Stimulated activated CD4-positive, alpha-beta T cell treated with anti-CD3 and anti-CD28 coated beads, Interleukin-12 subunit alpha, Interleukin-12 subunit beta, amount 100 ng/mL, for 4 hours (primary cell): ENCODE results near the gene MAST3.

Experiments
- DNase-seq: peaks from one replicate; pipeline ENCODE4 v3.0.0-alpha.2; 2020

MAST3 gene

DNA sequence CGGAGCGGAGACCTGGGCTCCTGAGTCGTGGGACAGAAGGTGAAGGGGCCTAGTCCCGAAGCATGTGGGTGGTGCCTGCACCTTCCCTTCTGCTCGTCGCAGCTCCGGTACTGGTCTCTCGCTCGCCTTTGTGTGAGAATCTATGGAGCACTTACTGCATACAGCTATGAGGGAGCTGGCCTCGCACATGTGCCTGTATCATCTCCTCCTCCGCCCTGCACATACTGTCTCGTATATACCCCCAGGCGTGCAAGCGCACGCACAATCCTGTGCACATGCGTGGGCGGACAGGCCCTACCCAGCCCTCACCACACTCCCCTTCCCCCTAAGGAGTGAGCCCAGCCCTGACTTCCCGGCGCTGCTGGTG is 64.0 kb downstream of the MAST3 start:
- no peak for DNase-seq

DNA sequence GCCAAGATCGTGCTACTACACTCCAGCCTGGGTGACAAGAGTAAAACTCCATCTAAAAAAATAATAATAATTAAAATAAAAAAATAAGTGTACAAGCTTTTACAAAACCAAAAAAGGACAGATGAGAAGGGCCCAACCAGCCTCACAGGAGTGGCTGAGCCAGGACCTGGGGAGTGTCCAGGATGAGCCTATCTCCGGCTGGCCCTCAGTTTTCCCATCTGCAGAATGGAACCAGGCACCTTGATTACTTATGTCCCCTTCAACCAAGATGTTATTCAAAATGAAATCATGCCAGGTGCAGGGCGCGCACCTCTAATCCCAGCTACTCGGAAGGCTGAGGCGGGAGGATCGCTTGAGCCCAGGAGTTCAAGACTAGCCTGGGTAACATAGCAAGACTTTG is 66.5 kb downstream of the MAST3 start:
- DNase-seq = no peak

DNA sequence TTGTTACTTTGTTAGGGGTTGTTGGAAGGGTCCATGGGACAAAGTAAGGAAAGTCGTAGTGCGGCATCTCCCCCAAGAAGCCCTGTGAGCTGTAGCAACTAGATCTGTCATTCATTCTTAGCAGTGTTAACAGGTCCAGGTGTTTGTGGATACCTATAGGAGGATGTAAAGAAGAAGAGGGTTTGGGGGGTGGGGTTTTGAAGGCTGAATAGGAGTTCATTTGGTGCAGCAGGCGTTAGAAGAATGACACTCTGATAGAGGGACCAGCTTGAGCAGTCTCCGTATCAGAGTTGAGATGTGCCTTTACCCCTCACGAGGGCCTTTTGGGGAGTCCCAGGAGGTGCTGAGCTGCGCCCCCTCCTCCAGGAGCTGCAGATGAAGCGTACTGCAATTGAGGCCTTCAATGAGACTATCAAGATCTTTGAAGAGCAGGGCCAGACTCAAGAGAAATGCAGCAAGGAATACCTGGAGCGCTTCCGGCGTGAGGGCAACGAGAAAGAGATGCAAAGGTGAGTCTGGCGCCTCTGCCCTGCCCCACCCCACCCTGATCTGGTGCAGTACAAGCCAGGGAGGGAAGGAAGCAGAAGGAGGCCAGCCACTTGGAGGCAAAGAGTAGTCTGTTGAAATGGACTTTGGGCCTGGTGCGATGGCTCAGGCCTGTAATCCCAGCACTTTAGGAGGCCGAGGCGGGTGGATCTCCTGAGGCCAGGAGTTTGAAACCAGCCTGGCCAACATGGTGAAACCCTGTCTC is 68.4 kb downstream of the MAST3 start:
- no peak for DNase-seq

DNA sequence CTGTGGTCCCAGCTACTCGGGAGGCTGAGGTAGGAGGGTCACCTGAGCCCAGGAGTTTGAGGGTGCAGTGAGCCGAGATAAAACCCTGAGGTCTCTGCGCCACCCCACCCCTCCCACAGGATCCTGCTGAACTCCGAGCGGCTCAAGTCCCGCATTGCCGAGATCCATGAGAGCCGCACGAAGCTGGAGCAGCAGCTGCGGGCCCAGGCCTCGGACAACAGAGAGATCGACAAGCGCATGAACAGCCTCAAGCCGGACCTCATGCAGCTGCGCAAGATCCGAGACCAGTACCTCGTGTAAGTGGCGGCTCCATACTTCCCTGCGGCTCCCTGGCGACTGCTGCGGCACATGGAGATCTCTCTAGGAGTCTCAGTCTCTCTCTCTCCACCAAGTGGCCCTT is 69.4 kb downstream of the MAST3 start:
- no peak for DNase-seq

DNA sequence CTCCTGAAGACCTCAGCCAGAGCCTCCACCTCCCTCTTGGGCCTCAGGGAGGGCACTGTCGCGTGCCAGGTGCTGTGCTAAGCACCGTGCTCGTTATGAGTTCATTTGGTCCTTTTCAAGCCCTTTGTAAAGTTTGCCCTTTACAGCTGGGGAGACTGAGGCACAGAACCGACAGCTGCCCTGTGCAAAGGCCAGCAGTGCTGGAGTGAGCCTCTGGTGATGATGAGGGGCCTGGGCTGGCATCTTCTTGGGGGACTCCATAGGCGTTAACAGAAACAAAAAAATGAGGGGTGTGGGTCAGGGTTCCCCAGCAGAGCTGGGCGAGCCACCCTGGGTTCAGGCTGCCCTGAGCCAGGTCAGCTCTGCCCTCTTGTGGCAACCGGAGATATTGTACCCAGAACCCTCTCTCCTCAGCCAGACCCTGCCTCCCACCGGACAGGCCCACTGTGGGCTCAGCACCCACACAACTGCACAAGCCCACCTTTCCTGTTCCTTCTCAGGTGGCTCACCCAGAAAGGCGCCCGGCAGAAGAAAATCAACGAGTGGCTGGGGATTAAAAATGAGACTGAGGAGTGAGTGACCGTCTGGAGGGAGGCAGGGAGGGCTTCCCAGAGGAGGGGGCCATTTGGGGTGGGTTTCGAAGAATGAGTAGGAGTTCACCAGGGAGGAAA is 70.5 kb downstream of the MAST3 start:
- DNase-seq = peak; percentile 55

DNA sequence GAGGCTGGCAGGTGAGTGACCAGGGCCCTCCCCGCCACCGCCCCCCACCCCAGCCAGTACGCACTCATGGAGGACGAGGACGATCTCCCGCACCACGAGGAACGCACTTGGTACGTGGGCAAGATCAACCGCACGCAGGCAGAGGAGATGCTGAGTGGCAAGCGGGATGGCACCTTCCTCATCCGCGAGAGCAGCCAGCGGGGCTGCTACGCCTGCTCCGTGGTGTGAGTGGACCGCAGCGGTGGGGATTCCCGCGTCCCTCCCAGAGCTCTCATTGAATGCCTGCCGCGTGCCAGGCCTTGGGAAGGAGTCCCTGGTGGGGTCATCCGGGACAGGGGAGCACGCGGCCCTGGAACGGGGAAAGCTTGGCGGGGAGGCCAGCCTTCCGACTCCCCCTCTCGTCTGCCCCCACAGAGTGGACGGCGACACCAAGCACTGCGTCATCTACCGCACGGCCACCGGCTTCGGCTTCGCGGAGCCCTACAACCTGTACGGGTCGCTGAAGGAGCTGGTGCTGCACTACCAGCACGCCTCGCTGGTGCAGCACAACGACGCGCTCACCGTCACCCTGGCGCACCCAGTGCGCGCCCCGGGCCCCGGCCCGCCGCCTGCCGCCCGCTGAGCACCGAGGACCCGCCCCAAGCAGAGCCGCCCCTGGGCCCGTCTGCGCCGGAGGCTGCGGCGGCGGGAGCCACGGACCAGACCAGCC is 71.2 kb downstream of the MAST3 start:
- no peak for DNase-seq

DNA sequence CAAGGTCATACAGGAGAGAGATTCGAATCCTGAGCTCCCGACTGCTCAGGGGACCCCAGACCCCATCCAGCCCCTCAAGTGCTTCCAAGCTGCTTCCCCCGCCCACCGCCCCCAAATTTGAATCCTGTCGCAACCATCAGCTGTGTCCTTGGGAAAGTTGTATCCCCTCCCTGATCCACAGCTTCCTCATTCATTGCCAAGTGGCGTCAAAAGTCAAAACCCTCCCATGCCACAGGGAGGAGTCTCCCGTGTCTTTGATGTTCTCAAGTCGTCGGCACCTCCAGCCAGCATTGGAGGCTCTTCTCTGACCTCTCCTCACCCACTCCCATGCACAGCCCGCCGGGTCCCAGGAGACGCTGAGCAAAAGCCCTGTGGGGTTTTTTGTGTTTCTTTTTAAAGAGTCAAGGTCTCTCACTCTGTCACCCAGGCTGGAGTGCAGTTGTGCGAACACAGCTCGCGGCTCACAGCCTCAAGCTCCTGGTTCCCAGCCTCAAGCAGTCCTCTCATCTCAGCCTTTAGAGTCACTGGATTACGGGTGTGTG is 73.2 kb downstream of the MAST3 start:
- DNase-seq = no peak

DNA sequence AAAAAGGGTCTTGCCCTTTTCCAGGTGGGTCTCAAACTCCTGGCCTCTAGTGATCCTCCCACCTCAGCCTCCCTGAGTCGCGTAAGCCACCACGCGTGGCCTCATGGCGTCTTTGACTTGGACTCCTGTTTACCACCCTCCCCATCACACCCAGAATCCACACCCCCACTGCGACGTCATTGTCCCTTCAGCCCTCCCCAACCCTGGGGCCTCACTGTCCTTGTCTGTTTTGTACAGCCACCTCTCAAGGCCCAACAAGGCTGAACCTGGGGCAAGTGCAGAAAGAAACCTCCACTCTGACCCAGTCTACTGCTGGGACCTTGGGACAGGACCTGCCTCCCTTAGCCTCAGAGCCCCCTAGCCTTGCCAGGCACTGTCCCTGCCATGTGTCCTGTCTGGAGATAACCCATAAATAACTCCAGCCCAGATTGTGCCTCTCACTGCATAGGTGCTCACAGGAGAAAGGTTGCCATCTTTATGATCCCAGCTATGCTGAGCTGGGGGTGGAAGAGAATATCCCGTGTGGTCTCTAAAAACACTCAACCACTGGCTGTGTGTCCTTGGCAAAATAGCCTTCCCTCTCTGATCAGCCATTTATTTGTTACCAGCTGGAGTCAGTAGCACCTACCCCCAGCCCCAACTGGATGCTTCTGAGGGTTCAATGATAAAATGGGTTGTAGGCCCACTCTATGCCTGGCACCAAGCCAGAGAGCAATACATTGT is 74.2 kb downstream of the MAST3 start:
- no peak for DNase-seq

DNA sequence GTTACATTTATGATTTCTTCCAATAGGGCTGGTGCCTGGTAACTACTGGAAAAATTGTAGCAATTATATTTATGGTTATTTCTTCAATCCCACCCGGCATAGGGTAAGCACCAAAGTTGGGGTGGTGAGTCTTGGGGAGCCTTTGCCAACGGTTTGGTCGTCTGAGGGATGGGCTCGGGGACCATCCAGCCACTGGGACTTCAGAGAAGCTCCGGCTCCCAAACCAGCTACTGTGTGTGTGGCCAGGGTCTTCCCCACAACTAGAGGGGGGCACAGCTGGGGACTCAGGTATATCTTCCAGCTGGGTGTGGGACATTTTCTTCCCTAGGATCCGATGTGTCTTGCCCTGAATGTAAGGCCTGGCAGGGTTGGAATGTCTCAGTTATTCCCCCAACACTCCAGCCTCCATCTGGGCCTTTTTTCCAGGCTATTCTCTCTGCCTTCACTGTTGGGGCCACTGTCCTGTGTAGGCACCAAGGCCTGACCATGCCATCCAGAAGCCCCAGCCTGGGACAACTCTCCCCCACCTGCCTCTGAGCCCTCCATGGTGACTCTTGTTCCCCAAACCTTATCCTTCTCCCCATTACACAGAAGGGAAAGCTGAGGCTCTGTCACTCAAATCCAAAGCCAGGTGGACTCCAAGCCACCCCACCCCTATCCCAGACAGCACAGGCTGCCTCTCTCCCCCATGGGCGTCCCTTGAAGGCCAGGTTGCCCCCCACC is 74.9 kb downstream of the MAST3 start:
- DNase-seq = no peak

DNA sequence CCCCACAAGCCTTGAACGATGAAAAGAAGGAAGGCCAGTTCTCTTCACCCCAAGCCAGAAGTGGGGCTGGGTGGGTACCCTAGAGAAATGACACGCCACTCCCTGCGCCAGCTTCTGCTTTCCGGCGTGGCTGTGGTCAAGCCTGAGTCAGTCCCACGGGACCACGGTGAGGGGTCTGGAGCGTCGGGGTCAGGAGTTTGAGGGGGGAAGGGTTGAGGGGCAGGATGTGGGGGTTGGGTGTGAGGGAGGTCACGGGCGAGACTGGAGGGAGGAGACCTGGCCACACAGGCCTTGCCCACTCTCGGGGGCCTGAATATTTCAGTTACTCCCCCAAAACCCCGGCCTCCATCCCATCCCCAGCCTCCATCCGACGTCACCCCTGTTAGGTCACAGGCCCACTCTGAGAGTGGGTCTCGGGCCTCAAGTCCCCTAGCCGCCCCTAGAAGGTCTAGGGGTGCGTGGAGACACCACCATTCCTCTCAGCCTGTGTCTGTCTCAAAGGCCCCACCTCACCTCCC is 75.5 kb downstream of the MAST3 start:
- DNase-seq = no peak

DNA sequence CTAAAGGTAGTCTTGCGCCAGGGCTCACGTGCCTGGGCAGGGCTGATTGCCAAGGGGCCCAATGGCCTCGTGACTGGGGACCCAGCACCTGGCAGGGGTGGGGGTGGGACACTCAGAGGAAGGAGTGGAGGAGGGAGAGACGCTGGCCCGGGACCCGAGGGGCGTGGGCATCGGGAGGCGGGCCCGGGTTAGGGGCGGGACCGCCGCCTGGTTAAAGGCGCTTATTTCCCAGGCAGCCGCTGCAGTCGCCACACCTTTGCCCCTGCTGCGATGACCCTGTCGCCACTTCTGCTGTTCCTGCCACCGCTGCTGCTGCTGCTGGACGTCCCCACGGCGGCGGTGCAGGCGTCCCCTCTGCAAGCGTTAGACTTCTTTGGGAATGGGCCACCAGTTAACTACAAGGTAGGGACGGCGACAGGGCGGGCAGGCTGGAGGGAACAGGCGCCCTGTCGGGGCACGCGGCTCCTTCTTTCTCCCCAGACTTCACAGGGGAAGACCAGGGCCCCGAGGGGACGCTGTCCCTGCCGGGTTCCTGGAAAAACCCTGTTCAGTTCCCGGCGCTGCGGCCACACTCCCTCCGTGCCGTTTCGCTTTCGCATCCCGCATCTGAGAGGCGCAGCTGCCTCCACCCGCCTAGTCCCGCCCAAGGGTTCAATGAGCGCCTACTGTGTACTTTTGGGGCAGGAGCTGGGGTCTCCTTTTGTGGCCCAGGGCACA is 76.2 kb downstream of the MAST3 start, which contains the start of gene IFI30:
IFI30 (plus strand) TSS at position 242 of the 717 bp plus-strand sequence; CDS start at position 271, 29 bp downstream.
- peak; percentile 62 for DNase-seq

DNA sequence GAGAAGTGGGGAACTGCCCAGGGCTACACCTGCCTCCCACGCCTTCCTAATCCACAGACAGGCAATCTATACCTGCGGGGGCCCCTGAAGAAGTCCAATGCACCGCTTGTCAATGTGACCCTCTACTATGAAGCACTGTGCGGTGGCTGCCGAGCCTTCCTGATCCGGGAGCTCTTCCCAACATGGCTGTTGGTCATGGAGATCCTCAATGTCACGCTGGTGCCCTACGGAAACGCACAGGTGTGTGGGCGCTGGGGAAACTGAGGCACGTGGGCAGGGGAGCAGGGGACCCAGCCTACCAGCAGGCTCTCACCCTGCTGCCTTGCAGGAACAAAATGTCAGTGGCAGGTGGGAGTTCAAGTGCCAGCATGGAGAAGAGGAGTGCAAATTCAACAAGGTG is 77.4 kb downstream of the MAST3 start:
- DNase-seq = no peak

DNA sequence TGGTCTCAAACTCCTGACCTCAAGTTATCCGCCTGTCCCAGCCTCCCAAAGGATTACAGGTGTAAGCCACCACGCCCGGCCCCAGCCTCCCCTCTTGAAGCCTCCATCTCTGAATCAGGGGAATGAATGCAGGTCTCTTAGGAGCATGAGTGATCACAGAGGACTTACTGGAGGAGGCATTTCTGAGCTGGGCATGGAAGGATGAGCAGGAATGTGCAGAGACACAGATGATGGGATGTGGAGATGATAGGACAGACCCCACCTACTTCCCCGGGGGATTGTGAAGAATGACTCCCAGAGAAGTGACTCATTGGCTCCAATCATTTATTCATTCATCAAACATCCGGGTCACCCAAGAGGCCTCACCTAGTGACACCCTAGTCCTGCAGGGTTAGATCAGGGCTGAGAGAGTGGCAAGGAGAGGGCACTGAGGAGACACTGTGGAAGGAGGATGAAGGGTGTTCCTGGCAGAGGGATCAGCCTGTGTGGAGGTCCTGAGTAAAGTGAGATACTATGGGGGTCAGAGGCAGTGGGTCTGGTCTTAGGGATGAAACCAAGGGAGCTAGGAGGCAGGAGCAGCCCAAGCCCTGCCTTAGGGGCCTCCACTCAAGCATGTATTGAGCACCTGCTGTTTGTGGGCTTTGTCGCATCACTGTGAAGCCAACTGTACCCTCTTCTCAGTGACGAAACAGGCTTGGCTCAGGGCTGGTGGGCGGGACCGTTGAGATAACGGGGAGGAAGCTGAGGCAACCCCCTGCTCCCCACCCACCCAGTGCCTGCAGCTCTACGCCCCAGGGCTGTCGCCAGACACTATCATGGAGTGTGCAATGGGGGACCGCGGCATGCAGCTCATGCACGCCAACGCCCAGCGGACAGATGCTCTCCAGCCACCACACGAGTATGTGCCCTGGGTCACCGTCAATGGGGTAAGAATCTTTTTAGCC is 79.1 kb downstream of the MAST3 start:
- no peak for DNase-seq

DNA sequence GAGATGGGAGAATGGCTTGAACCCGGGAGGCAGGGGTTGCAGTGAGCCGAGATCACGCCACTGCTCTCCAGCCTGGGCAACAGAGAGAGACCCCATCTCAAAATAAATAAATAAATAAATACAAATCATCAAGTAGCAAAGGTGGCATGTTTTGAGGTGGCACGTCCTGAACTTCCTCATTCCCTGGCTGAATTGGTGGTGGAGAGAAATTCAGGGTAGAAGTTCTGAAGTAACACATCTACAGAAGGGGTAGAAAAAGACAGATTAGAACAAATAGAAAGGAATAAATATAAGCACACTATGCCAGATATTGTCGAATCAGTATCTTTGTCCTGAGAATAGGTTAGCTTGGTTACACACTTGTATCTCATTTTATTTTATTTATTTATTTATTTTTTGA is 82.4 kb downstream of the MAST3 start:
- no peak for DNase-seq

DNA sequence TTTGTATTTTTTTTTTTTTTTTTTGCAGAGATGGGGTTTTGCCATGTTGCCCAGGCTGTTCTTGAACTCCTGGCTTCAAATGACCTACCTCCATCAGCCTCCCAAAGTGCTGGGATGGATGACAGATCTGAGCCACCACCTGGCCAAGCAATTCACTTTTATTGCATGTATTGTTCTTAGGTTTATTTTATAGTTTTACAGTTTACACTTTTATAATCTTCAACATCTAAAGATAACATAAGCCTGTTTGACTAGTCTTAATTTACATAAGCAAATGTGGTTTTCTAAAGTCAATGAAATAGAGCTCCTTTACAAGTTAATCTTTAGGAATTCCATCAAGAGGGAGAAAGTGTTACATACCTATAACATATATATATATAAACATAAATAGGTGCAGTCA is 86.0 kb downstream of the MAST3 start:
- no peak for DNase-seq

DNA sequence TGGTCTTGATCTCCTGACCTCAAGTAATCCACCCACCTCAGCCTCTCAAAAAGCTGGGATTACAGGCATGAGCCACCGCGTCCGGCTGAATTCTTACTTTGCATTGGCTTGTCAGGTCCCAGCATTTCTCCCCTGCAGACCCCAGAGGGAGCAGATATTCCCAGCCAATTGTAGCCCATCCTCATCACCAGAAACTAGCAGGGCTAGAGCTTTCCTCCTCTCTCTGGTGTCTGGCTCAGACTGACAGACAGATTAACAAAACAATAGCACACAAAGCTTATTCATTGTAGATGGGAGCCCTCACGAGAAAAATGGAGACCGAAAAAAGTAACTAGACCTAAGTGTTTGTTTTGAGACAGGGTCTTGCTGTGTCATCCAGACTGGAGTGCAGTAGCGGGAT is 88.0 kb downstream of the MAST3 start:
- no peak for DNase-seq

DNA sequence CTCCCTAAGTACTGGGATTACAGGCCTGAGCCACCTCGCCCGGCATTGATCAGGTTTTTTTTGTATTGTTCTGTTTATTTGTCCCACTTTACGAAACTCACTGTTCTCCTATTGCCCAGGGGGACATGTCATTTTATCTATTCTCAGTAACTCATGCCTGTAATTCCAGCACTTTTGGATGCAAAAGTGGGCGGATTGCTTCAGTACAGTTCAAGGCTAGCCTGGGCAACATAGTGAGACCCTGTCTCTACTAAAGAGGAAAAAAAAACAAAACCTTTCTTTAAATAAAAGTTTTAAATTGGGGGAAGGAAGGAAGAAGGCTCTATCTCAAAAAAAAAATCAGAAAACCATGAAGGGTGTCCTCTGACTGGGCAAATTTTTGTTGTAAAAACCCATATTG is 92.7 kb downstream of the MAST3 start:
- no peak for DNase-seq

DNA sequence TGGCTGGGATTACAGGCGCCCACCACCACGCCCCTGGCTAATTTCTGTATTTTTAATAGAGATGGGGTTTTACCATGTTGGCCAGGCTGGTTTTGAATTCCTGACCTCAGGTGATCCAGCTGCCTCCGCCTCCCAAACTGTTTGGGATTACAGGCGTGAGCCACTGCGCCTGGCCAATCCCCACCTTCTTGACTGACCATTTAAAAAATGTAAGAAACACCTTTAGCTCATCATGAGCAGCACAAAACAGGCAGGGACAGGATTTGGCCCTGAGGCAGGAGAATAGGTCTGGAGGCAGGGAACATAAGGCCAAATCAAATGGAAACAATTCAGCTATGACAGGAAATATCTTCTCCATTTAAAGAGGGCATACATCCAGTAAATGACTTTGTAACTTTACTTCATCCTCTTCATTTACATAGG is 94.1 kb downstream of the MAST3 start:
- no peak for DNase-seq

DNA sequence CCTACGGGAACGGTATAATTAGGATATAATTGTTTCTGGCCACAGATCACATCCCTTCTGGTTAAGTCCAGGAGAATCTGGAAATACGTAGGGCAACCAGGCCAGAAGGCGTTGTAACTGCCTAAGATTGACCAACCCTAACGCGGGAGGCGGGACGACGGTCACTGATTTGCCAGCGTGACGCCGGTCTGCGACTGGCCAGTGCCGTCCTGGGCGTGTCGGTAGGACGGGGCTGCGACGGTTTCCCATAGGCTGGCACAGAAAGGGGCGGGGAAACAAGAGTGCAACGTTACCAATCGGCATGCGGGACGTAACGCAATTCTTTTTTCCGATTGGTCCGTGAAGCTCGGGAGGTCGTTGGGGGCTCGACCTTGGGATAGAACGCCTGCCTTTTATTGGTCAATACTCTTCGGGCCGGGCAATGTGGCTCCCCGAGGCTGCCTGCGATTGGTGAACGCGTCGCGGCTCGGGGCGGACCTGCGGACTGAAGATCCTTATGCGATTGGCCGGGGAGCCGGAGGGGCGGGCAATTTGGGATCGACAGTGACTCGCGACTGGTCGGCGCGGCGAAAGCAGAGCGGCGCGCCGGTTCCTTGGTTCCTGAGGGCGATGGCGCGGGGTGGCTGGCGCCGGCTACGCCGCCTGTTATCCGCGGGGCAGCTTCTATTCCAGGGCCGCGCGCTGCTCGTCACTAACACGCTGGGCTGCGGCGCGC is 95.3 kb downstream of the MAST3 start, which contains the start of gene MPV17L2:
MPV17L2 (plus strand) TSS at position 546 of the 715 bp plus-strand sequence; CDS start at position 610, 64 bp downstream.
- peak; percentile 95 for DNase-seq
